Stimulated activated CD4-positive, alpha-beta T cell treated with anti-CD3 and anti-CD28 coated beads, TNF-alpha, amount 100 ng/mL, for 1 hour (primary cell): ENCODE measurements around the gene MFAP3L.
"Not testable (repeated sequence)": the region's sequence is repeated elsewhere in the genome, so short reads cannot be mapped to it uniquely, and the experiment has no call there.

Source experiments
- DNase-seq, 3 donors: peaks; one replicate each; pipeline ENCODE4 v3.0.0-alpha.2; 2020; ENCODE audit warnings: low read depth in 3 of 3, low spot score in 1 of 3

MFAP3L gene

GRCh38 chr4:169948271-169948670 lies 77.9 kb downstream of the MFAP3L start:
- no peak for DNase-seq

- DNase-seq = no peak
Observed at GRCh38 chr4:169945636-169946035, 80.6 kb downstream of the MFAP3L start.

GRCh38 chr4:169943601-169944000 lies 82.6 kb downstream of the MFAP3L start:
- DNase-seq = not testable (repeated sequence)

- DNase-seq = no peak
Observed at GRCh38 chr4:169941141-169941540, 85.1 kb downstream of the MFAP3L start.

- DNase-seq = no peak
Observed at GRCh38 chr4:169940460-169940859, 85.7 kb downstream of the MFAP3L start.
